ENCODE measurements around the gene DCDC1. TPM values are rescaled to one million over a fixed set of nuclear protein-coding genes. Genes with fewer than 3 reads are reported as not detected.
"Not testable (repeated sequence)": the region's sequence is repeated elsewhere in the genome, so short reads cannot be mapped to it uniquely, and the experiment has no call there.

DCDC1 gene
- total RNA-seq, 1 experiment from 2014 or later, result 0.59 TPM

DNA sequence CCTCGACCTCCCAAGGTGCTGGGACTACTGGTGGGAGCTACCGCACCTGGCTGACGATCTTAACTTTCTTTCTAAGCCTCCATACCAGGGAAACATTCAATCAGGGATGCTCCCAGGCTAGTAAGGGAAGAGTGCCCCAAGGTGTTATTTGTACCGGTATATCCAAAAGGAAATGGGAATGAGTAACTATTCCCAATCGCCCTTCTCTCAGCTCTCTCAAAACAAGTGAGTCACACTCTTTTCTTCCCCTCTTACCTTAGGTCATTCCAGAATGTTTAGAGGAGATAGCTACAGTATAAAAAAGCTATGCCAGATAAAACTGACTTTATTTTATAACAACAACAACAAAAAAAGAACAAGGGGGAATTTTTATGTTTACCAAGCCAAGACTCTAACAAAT, 13.7 kb downstream of the DCDC1 start:
- Histone ChIP-seq H3K36me3 (replicated peaks; ENCODE audit: control insufficient read depth, insufficient read depth, low read length) (no peaks in the 10 kb centered on the region), H3K4me3 (ENCODE audit: insufficient read depth, low read depth, low read length) (no peak overlapping the region), H3K27me3 (ENCODE audit: control insufficient read depth, insufficient read depth, low read length) (no peaks in the 10 kb centered on the region)
- DNase-seq, result no peak

DNA sequence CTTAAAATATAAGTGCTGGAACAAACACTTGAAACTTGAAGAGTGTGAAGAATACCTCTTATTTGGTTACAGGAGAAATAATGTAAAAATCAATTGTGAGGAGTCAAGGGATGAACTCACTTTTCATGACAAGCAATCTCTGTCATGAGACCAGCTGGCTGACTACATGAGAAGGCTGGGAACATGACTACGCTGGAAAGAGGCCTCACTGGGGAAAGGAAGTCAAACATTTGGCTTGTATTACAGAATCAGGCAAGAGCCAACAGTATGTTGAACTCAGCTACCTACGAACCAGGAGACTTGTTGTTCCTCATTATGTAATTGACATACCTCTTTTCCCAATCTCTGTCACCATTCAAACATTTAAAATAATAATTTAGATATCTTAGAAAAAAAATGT, 14.4 kb downstream of the DCDC1 start:
- H3K27me3 ChIP-seq (ENCODE audit: control insufficient read depth, insufficient read depth, low read length), result no peaks in the 10 kb centered on the region
- H3K4me3 ChIP-seq (ENCODE audit: insufficient read depth, low read depth, low read length), result no peak overlapping the region
- H3K36me3 ChIP-seq (replicated peaks; ENCODE audit: control insufficient read depth, insufficient read depth, low read length), result no peaks in the 10 kb centered on the region
- DNase-seq, result no peak

DNA sequence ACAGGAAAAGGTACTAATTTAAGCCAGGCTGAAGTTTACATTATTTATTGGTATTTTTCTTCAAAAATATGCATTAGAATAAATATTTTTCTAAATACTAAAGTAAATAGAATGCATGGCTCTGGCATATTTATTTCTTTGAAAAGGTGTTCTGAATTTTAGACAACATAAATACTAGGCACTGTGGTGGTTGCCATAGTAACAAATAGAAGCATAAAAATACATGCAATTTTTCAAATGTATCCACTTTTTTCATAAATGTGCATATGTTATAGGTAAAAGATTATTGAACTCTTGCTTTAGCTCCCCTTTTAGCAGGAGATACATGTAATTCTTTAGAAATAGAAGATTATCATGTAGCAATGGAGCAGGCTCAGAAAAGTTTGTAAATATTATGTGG, 18.4 kb downstream of the DCDC1 start:
- H3K36me3 ChIP-seq (replicated peaks; ENCODE audit: control insufficient read depth, insufficient read depth, low read length), result no peaks in the 10 kb centered on the region
- no peak for DNase-seq
- no peaks in the 10 kb centered on the region for H3K27me3 ChIP-seq (ENCODE audit: control insufficient read depth, insufficient read depth, low read length)
- no peak overlapping the region for H3K4me3 ChIP-seq (ENCODE audit: insufficient read depth, low read depth, low read length)

DNA sequence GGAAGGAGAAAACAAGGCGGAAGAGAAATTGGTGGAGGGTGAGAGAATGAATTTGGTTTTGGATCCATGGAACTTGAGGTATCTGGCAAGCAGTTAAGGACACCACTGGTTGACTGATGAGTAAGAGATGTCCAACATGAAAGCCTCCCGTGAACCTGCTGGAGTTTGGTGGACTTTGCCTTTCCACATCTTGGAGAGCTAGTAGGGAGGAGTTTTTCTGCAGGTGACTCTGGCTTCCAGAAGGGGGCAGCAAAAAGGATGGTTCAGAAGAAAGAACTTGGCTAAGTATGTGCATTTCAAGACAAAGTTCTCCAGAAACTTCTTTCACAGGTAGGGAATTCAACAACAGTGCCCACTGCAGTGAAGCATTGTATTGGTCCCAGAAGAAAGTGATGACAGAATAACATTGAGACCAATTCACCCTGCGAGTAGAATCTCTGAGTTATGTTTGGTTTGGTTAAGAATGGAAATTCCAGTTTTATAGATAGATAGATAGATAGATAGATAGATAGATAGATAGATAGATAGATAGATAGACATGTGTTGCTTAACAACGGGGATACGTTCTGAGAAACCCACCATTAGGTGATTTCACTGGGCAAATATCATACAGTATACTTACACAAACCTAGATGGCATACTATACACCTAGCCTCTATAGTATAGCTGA, 28.5 kb downstream of the DCDC1 start:
- H3K27me3 ChIP-seq (ENCODE audit: control insufficient read depth, insufficient read depth, low read length), result no peaks in the 10 kb centered on the region
- peak; percentile 49 for DNase-seq
- H3K36me3 ChIP-seq (replicated peaks; ENCODE audit: control insufficient read depth, insufficient read depth, low read length), result no peaks in the 10 kb centered on the region
- no peak overlapping the region for H3K4me3 ChIP-seq (ENCODE audit: insufficient read depth, low read depth, low read length)

GRCh38 chr11:31337806-31338205, 31.7 kb downstream of the DCDC1 start:
- DNase-seq, result no peak

GRCh38 chr11:31328697-31329096, 40.8 kb downstream of the DCDC1 start:
- Histone ChIP-seq H3K4me3 (ENCODE audit: insufficient read depth, low read depth, low read length) (no peak overlapping the region), H3K36me3 (replicated peaks; ENCODE audit: control insufficient read depth, insufficient read depth, low read length) (no peaks in the 10 kb centered on the region), H3K27me3 (ENCODE audit: control insufficient read depth, insufficient read depth, low read length) (no peaks in the 10 kb centered on the region)
- DNase-seq, result no peak

More at GRCh38 chr11:31337806-31338205, 31.7 kb downstream of the DCDC1 start:
- Histone ChIP-seq H3K27me3 (ENCODE audit: control insufficient read depth, insufficient read depth, low read length) (no peaks in the 10 kb centered on the region), H3K36me3 (replicated peaks; ENCODE audit: control insufficient read depth, insufficient read depth, low read length) (no peaks in the 10 kb centered on the region), H3K4me3 (ENCODE audit: insufficient read depth, low read depth, low read length) (no peak overlapping the region)

GRCh38 chr11:31327417-31327816, 42.1 kb downstream of the DCDC1 start:
- no peaks in the 10 kb centered on the region for H3K27me3 ChIP-seq (ENCODE audit: control insufficient read depth, insufficient read depth, low read length)
- no peaks in the 10 kb centered on the region for H3K36me3 ChIP-seq (replicated peaks; ENCODE audit: control insufficient read depth, insufficient read depth, low read length)
- no peak overlapping the region for H3K4me3 ChIP-seq (ENCODE audit: insufficient read depth, low read depth, low read length)
- DNase-seq, result no peak

- no peak overlapping the region for H3K4me3 ChIP-seq (ENCODE audit: insufficient read depth, low read depth, low read length)
- no peaks in the 10 kb centered on the region for H3K27me3 ChIP-seq (ENCODE audit: control insufficient read depth, insufficient read depth, low read length)
- H3K36me3 ChIP-seq (replicated peaks; ENCODE audit: control insufficient read depth, insufficient read depth, low read length), result no peaks in the 10 kb centered on the region
- no peak for DNase-seq
Observed at GRCh38 chr11:31326470-31327148, 42.9 kb downstream of the DCDC1 start.

DNA sequence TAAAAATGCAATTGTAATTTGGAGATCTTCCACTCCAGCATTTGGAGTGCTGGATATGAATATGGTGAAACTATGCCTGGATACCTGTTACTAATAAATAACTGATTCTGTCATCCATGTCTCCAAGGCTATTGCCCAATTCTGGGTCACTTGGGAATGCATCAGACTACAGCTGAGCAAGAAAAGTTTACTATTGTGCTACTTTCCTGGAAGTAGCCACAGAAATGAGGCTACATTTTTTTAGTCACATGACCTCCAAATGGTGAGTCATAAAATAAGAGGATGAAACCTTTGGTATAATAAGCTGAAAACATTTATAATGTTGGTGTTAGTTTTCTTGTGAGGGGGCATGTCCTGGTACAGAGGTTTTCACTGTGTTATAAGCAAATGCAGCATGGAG, 44.4 kb downstream of the DCDC1 start:
- no peak for DNase-seq
- Histone ChIP-seq H3K27me3 (ENCODE audit: control insufficient read depth, insufficient read depth, low read length) (no peaks in the 10 kb centered on the region), H3K36me3 (replicated peaks; ENCODE audit: control insufficient read depth, insufficient read depth, low read length) (no peaks in the 10 kb centered on the region), H3K4me3 (ENCODE audit: insufficient read depth, low read depth, low read length) (no peak overlapping the region)

- H3K27me3 ChIP-seq (ENCODE audit: control insufficient read depth, insufficient read depth, low read length), result no peaks in the 10 kb centered on the region
- DNase-seq, result no peak
- H3K4me3 ChIP-seq (ENCODE audit: insufficient read depth, low read depth, low read length), result no peak overlapping the region
- no peaks in the 10 kb centered on the region for H3K36me3 ChIP-seq (replicated peaks; ENCODE audit: control insufficient read depth, insufficient read depth, low read length)
Observed at GRCh38 chr11:31323145-31323544, 46.4 kb downstream of the DCDC1 start.

DNA sequence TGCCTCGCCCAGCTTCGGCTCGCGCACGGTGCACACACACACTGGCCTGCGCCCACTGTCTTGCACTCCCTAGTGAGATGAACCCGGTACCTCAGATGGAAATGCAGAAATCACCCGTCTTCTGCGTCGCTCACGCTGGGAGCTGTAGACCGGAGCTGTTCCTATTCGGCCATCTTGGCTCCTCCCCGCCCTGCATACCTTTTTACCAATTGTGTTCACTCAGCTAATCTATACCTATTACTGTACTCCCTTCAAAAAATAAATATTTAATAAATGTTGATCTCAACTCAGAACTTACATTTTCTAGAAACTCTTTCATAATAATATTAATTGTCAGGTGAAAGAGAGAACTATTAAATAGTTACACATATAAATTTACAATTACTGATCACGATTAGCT, 48.0 kb downstream of the DCDC1 start:
- not testable (repeated sequence) for DNase-seq; H3K36me3 ChIP-seq (replicated peaks; ENCODE audit: control insufficient read depth, insufficient read depth, low read length); H3K27me3 ChIP-seq (ENCODE audit: control insufficient read depth, insufficient read depth, low read length); H3K4me3 ChIP-seq (ENCODE audit: insufficient read depth, low read depth, low read length)

DNA sequence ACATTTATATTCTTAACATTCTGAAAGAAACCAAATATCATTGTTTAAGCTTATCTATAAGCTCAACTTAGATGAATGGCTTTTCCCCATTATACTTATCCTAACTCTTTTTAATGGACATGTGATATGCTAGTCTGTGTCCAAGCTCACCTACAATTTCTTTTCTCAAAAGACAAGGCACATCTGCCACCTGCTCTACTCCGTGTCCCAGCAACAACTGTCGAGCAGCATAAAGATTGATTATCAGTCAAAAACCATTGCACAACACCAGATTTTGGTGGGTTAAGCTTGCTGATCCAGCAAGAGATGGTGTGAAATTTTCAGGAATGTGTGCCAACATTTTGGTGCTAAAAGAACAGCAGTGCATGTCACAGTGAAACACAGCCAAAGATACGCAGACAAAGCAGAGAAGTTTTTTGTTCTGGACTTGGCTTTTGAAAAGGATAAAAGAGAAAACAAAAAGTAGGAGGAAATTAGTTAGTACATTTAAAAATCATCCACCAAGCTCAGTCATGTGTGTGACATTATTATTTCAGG, 65.8 kb downstream of the DCDC1 start:
- DNase-seq, result no peak
- Histone ChIP-seq H3K4me3 (ENCODE audit: insufficient read depth, low read depth, low read length) (no peak overlapping the region), H3K27me3 (ENCODE audit: control insufficient read depth, insufficient read depth, low read length) (no peaks in the 10 kb centered on the region), H3K36me3 (replicated peaks; ENCODE audit: control insufficient read depth, insufficient read depth, low read length) (no peaks in the 10 kb centered on the region)

DNA sequence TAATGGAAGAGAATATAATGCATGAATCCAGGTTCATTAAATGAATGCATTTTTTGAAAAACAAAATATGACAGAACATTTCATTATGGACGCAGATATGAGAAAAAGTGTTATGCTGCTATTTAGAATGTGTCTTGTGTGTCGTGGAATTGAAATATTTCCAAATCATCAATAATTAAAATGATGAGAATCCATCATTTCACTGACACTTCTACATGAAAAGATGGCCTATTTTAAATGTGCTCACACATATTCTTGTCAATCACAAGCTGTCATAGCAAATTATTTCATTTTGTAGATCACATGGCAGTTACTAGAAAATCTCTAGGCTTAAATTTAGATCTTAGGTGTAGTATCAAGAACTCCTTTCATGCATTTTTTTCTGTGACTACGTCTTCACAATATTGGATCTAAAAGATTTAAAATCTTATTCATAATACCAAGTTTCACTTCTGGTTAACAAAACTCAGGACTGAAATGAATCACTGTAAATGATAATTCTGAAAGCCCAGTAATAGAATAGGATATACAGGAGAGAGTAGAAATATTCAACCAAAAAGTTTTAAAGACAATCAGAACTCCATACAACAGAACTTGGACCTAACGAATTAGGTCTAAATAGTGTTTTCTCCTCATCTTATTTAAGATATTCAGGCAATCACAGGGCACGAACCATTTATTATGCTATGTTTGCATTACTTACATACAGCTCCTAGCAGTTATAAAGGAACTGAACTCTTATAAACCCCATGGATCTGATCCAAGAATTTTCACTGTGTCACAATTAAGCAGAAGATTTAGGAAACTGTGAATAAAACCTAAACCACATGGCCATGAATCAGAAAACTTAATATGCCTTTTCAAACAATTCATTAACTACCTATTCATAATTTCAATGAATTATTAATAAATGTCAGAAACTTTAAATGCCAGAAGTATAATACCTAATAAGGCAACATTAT, 67.7 kb downstream of the DCDC1 start:
- H3K4me3 ChIP-seq (ENCODE audit: insufficient read depth, low read depth, low read length), result no peak overlapping the region
- H3K36me3 ChIP-seq (replicated peaks; ENCODE audit: control insufficient read depth, insufficient read depth, low read length), result no peaks in the 10 kb centered on the region
- no peak for DNase-seq

GRCh38 chr11:31295308-31295707, 74.2 kb downstream of the DCDC1 start:
- no peak for DNase-seq
- no peaks in the 10 kb centered on the region for H3K27me3 ChIP-seq (ENCODE audit: control insufficient read depth, insufficient read depth, low read length)

More for the DNA sequence above, 67.7 kb downstream of the DCDC1 start:
- H3K27me3 ChIP-seq (ENCODE audit: control insufficient read depth, insufficient read depth, low read length), result no peaks in the 10 kb centered on the region

More at GRCh38 chr11:31295308-31295707, 74.2 kb downstream of the DCDC1 start:
- H3K4me3 ChIP-seq (ENCODE audit: insufficient read depth, low read depth, low read length), result no peak overlapping the region
- H3K36me3 ChIP-seq (replicated peaks; ENCODE audit: control insufficient read depth, insufficient read depth, low read length), result no peaks in the 10 kb centered on the region
